NT2/D1 (cell line): Measurements from ENCODE around the gene C19orf67.
A peak's percentile ranks its signal among the peaks of the same experiment; 100 is the strongest.

ENCODE experiments used
- DNase-seq: peaks from one replicate; pipeline ENCODE4 v3.0.0-alpha.2; 2011; ENCODE audit warnings: low read depth, low spot score
- H3K27me3 ChIP-seq: 2 replicates; pipeline ENCODE4 v1.6.0; 2011; ENCODE audit warnings: mild to moderate bottlenecking; ENCODE audit not compliant: insufficient read length, insufficient read depth
- H3K36me3 ChIP-seq: 2 replicates; pipeline ENCODE4 v1.6.1; 2011; ENCODE audit warnings: mild to moderate bottlenecking, low read length, mixed read lengths; ENCODE audit not compliant: insufficient read depth, insufficient read length
- H3K4me1 ChIP-seq: 2 replicates; pipeline ENCODE4 v1.5.1; 2011; ENCODE audit not compliant: insufficient read depth, insufficient read length
- H3K4me3 ChIP-seq: 2 replicates; pipeline ENCODE4 v1.5.1; 2011; ENCODE audit warnings: low read depth; ENCODE audit not compliant: insufficient read length
- H3K9ac ChIP-seq: 2 replicates; pipeline ENCODE4 v1.6.0; 2011; ENCODE audit warnings: low read depth; ENCODE audit not compliant: insufficient read length
- H3K9me3 ChIP-seq: 2 replicates; pipeline ENCODE4 v1.5.1; 2011; ENCODE audit warnings: mild to moderate bottlenecking, low read length; ENCODE audit not compliant: insufficient read depth
- SUZ12 ChIP-seq: IDR thresholded peaks from 2 replicates; pipeline ENCODE4 v1.6.1; 2011; ENCODE audit not compliant: insufficient read length, insufficient read depth; ENCODE audit errors: extremely low read depth
- YY1 ChIP-seq: IDR thresholded peaks from 2 replicates; pipeline ENCODE4 v1.6.1; 2011; ENCODE audit not compliant: insufficient read length, insufficient read depth
- ZNF274 ChIP-seq: IDR thresholded peaks from 2 replicates; pipeline ENCODE4 v1.6.1; 2011; ENCODE audit warnings: mild to moderate bottlenecking, low read depth, low read length

Gene C19orf67

GRCh38 chr19:14114439-14114838, 28.9 kb upstream of the C19orf67 start:
- peaks cover under 1% of the 10 kb centered on the region for H3K36me3 ChIP-seq
- H3K4me3 ChIP-seq: no peak overlapping the region
- DNase-seq: no peak
- no peaks in the 10 kb centered on the region for H3K27me3 ChIP-seq
- H3K9ac ChIP-seq: no peak overlapping the region
- peaks cover 25% of the 10 kb centered on the region for H3K4me1 ChIP-seq
- no peak for TF ChIP-seq SUZ12
- no peak for TF ChIP-seq ZNF274
- no peak for TF ChIP-seq YY1
- no peaks in the 10 kb centered on the region for H3K9me3 ChIP-seq

- Histone ChIP-seq H3K36me3 (no peaks in the 10 kb centered on the region), H3K9me3 (no peaks in the 10 kb centered on the region), H3K9ac (peak overlapping the region; percentile 51), H3K27me3 (no peaks in the 10 kb centered on the region), H3K4me3 (no peak overlapping the region), H3K4me1 (peaks cover 25% of the 10 kb centered on the region)
- TF ChIP-seq SUZ12 (no peak), ZNF274 (no peak), YY1 (no peak)
- no peak for DNase-seq
These were observed 28.3 kb upstream of the C19orf67 start for GRCh38 chr19:14113762-14114414.

GRCh38 chr19:14112809-14113385, 27.3 kb upstream of the C19orf67 start:
- H3K4me3 ChIP-seq: no peak overlapping the region
- H3K36me3 ChIP-seq: peaks cover 3% of the 10 kb centered on the region
- DNase-seq: no peak
- peaks cover 25% of the 10 kb centered on the region for H3K4me1 ChIP-seq
- TF ChIP-seq SUZ12 (no peak), ZNF274 (no peak), YY1 (no peak)
- H3K9ac ChIP-seq: peak overlapping the region; percentile 51
- H3K27me3 ChIP-seq: no peaks in the 10 kb centered on the region
- no peaks in the 10 kb centered on the region for H3K9me3 ChIP-seq

- Histone ChIP-seq H3K36me3 (peaks cover 6% of the 10 kb centered on the region), H3K4me1 (peaks cover 25% of the 10 kb centered on the region), H3K4me3 (no peak overlapping the region), H3K9ac (peak overlapping the region; percentile 51), H3K9me3 (no peaks in the 10 kb centered on the region), H3K27me3 (no peaks in the 10 kb centered on the region)
- no peak for DNase-seq
- TF ChIP-seq SUZ12: no peak
- TF ChIP-seq ZNF274: no peak
- no peak for TF ChIP-seq YY1
These were observed 26.6 kb upstream of the C19orf67 start for GRCh38 chr19:14112051-14112808.

- H3K9ac ChIP-seq: no peak overlapping the region
- no peak for DNase-seq
These were observed 25.9 kb upstream of the C19orf67 start for GRCh38 chr19:14111486-14111885.

GRCh38 chr19:14110650-14111049, 25.1 kb upstream of the C19orf67 start:
- H3K27me3 ChIP-seq: no peaks in the 10 kb centered on the region
- H3K4me1 ChIP-seq: peaks cover 21% of the 10 kb centered on the region
- TF ChIP-seq ZNF274: no peak
- TF ChIP-seq YY1: no peak
- no peak for TF ChIP-seq SUZ12
- H3K9me3 ChIP-seq: no peaks in the 10 kb centered on the region
- peaks cover 13% of the 10 kb centered on the region for H3K36me3 ChIP-seq
- H3K9ac ChIP-seq: no peak overlapping the region
- H3K4me3 ChIP-seq: no peak overlapping the region
- DNase-seq: no peak

More at GRCh38 chr19:14111486-14111885, 25.9 kb upstream of the C19orf67 start:
- TF ChIP-seq ZNF274 (no peak), YY1 (no peak), SUZ12 (no peak)
- Histone ChIP-seq H3K27me3 (no peaks in the 10 kb centered on the region), H3K9me3 (no peaks in the 10 kb centered on the region), H3K36me3 (peaks cover 6% of the 10 kb centered on the region), H3K4me3 (no peak overlapping the region), H3K4me1 (peaks cover 24% of the 10 kb centered on the region)
